Muscle layer of colon (tissue), 2 donors: ENCODE data around the gene FAM107A.

Experiments used
- H3K27ac ChIP-seq: one replicate; pipeline ENCODE4 v1.7.0; 2013; ENCODE audit warnings: low read depth, mild to moderate bottlenecking, low read length, moderate library complexity
- H3K27me3 ChIP-seq, 2 donors: one replicate each; pipeline ENCODE4 v1.7.0; 2013; ENCODE audit warnings: low read length in 2 of 2, mild to moderate bottlenecking in 2 of 2; ENCODE audit not compliant: insufficient read depth in 2 of 2, control insufficient read depth in 1 of 2
- H3K36me3 ChIP-seq: one replicate; pipeline ENCODE4 v1.7.0; 2013; ENCODE audit warnings: mild to moderate bottlenecking, low read length; ENCODE audit not compliant: insufficient read depth
- H3K4me1 ChIP-seq: one replicate; pipeline ENCODE4 v1.7.0; 2013; ENCODE audit warnings: mild to moderate bottlenecking, low read length; ENCODE audit not compliant: insufficient read depth
- H3K4me3 ChIP-seq, 2 donors: one replicate each; pipeline ENCODE4 v1.7.0; 2013; ENCODE audit warnings: low read length in 2 of 2, low read depth in 1 of 2, mild to moderate bottlenecking in 1 of 2, moderate library complexity in 1 of 2
- H3K9ac ChIP-seq: one replicate; pipeline ENCODE4 v1.7.0; 2013; ENCODE audit warnings: low read length
- H3K9me3 ChIP-seq: one replicate; pipeline ENCODE4 v1.7.0; 2013; ENCODE audit warnings: mild to moderate bottlenecking, low read length
- donor health status: abdominal sarcoma.
- donor health status: Adenocarcinoma of cecum.

The FAM107A gene

DNA sequence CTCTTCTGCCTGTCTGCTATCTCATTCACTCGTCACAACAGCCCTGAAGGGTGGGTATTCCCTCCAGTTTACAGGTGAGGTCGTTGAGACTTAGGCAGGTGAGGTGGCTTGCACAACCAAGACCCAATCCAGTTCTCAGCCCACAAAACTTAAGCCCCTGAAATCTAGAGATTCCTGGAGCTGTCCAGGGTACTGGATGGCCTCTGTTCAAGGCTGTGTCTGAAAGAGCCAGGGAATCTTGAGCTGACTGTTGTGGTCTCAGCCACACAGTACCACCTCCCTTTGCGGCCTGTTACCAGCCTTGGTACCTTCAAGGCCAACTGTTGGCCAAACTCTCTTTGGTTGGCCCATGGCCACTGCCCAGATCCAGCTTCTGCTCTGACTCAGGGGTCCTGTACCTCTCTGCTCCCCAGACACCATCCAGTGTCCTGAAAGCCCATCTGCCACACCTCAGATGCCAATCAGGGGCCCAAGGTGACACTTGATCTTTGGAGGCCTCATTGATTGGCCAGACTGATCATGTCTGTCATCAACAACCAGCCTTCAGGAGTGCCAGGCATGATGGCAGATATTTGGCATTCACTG lies 10.9 kb upstream of the FAM107A start:
- Histone ChIP-seq H3K36me3 (no peaks in the 10 kb centered on the region), H3K4me3 (no peak overlapping the region), H3K9me3 (no peaks in the 10 kb centered on the region), H3K27me3 (peaks cover 7 to 21% of the 10 kb centered on the region in 2 donors), H3K4me1 (peaks cover 8% of the 10 kb centered on the region), H3K9ac (no peak overlapping the region), H3K27ac (no peak overlapping the region)

DNA sequence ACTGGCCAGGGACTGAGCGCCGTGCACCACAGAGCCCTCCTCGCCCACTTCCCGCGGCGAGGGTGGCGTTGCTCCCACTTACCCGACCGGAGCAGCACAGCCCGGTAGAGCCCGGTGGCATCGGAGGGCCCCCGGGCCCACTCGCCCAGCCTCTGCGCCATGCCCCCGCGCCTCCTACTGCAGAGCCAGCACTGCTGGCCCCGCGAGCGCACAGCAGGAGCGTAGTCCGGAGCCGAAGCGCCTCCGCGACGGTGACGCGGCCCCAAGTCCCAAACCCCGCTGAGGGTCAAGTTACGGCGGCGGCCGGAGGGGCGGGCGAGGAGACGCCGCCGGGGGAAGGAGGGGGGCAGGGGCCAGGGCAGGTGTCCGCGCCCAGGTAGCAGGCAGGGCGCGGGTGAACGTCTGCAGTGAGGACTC lies 9.6 kb upstream of the FAM107A start:
- Histone ChIP-seq H3K9me3 (no peaks in the 10 kb centered on the region), H3K4me3 (no peak overlapping the region), H3K36me3 (no peaks in the 10 kb centered on the region), H3K9ac (no peak overlapping the region), H3K4me1 (peaks cover 8% of the 10 kb centered on the region), H3K27ac (no peak overlapping the region), H3K27me3 (peaks cover 7 to 21% of the 10 kb centered on the region in 2 donors)

DNA sequence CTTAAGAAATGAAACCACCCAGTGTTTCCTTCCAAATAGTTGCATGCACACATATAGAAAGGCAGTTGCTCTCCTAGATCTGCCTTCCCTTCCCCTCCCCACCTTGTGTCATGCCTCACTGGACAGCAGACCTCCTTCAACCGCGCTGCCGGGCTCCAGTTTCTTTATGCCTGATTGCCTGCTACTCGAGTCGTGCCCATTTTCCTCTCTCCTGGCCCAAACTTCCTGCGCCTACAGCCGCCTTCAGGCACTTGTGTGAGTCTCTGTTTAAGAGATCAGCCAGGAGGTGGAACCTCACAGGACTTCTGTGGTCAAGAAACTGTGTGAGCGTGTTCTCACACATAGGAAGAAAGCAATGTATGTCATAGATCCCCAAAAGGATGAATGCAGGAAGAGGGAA lies 8.8 kb upstream of the FAM107A start:
- Histone ChIP-seq H3K4me1 (peaks cover 8% of the 10 kb centered on the region), H3K9ac (no peak overlapping the region), H3K27me3 (peaks cover 7 to 21% of the 10 kb centered on the region in 2 donors), H3K9me3 (no peaks in the 10 kb centered on the region), H3K27ac (peak overlapping the region; percentile 70), H3K4me3 (peak overlapping the region in 1 of 2 donors; percentile 93), H3K36me3 (no peaks in the 10 kb centered on the region)

DNA sequence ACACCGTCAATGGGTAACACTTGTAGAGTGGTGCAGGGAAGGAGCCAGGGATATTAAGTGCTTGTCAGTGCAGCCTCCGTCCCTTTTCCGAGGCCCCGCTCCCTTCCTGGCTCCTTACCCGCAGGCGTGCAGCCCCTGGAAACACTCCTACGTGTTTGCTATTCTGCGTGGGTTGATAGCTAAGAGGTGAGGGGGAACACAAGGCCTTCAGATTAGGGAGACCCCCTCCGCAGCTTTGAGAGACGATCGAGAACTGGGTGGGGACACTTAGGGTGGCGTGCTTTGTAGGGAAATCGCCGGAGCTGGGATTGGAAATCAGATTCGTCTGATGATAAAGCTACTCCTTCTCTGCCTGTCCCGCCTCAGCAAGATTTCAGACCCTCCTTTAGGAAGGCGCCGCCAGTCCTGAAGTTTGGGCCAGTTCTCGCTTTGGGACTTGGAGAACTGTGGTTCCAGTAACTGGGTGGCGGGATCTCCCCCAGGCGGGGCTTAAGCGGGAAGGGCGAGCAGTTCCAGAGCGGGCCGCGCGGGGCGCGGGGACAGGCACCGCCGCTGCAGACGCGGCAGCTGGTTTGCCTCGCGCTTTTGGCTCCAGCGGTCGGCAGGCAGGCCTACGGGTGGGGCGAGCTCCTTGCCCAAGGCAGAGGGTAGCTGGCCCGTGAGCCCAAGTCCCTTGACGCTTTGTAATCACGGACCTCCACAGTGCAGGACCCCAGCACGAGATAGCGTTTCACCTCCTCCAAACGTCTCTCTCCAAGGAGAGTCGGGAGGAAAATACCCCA lies 8.0 kb upstream of the FAM107A start:
- H3K4me3 ChIP-seq, result peak overlapping the region; percentile 78 to 93
- H3K27me3 ChIP-seq, result peaks cover 7 to 21% of the 10 kb centered on the region in 2 donors
- H3K9ac ChIP-seq, result peak overlapping the region; percentile 47
- no peaks in the 10 kb centered on the region for H3K36me3 ChIP-seq
- H3K4me1 ChIP-seq, result peaks cover 8% of the 10 kb centered on the region
- peak overlapping the region; percentile 74 for H3K27ac ChIP-seq
- no peaks in the 10 kb centered on the region for H3K9me3 ChIP-seq

DNA sequence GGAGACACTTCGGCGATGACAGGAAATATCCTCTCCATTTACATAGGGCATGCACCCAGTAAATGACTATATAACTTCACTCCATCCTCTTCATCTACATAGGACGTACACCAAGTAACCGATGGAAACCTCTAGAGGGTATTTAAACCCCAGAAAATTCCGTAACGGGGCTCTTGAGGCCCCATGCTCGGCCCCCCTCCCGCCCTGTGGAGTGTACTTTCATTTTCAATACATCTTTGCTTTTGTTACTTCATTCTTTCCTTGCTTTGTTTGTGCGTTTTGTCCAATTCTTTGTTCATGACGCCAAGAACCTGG lies 7.5 kb upstream of the FAM107A start:
- H3K4me3 ChIP-seq, result peak overlapping the region; percentile 78 to 93
- H3K27ac ChIP-seq, result peak overlapping the region; percentile 74
- peaks cover 7 to 21% of the 10 kb centered on the region in 2 donors for H3K27me3 ChIP-seq
- peaks cover 8% of the 10 kb centered on the region for H3K4me1 ChIP-seq
- H3K9ac ChIP-seq, result peak overlapping the region; percentile 47
- no peaks in the 10 kb centered on the region for H3K36me3 ChIP-seq
- no peaks in the 10 kb centered on the region for H3K9me3 ChIP-seq

DNA sequence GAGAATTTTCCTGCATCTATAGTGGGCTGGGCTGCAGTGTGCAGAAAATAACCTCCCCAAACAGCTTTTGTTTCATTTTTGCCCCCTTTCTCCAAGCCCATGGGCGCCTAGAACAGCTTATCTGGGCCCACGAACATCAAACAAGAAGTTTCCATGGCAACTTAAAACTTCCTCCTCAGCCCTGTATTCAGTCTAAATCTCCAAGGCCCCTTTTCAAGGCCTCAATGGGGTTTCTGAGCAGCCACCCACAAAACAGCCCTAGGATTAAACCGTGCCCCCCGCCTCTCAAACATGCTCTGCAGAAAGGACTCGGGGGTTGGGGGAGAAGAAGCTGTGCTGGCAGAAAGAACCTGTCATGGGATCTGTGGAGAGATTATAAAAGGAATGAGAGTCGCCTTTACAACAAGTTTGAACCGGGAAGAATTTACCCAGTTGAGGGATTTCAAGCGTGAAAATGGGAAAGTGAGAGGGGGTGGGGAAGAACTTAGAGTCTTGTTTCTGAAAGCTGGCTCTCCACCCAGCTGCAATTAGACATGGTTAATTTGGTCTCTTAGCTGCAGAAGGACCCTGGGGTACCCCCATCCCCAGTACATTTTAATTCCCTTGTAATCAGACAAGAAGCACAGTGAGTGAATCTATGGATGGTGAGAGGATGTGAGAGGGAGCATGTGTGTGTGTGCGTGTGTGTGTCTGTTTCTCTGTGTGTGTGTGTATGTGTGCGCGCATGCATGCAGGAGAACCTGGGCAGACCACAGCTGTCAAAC lies 4.3 kb upstream of the FAM107A start:
- no peak overlapping the region for H3K9ac ChIP-seq
- peaks cover 0 to 7% of the 10 kb centered on the region in 2 donors for H3K27me3 ChIP-seq
- H3K4me1 ChIP-seq, result peaks cover 16% of the 10 kb centered on the region
- H3K36me3 ChIP-seq, result no peaks in the 10 kb centered on the region
- no peaks in the 10 kb centered on the region for H3K9me3 ChIP-seq
- no peak overlapping the region for H3K27ac ChIP-seq
- H3K4me3 ChIP-seq, result no peak overlapping the region

DNA sequence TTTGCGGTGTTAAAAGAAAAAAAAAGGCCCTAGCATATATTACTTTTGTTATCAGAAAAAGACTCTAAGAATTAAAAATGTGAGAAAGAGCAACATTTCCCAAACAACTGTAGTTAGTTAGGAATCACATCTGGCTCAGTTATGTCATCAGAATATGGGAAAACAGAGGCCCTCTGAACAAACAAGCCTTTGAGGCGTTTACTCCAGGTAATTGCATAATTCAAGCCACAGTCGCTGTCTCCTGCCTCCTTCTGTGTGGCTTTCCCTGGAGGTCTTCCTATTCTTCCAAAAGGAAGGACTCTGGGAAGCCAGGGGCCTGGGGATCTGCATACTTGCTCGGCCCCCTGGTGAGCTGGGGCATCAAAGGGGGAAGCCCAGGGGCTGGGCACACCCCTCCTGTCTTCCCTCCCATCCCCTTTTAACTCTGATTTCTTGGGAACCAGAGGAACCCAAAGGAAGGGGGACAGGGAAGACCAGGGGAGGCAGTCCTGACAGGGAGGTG lies 3.7 kb upstream of the FAM107A start:
- Histone ChIP-seq H3K4me3 (no peak overlapping the region), H3K36me3 (no peaks in the 10 kb centered on the region), H3K27ac (no peak overlapping the region), H3K27me3 (peaks cover 0 to under 1% of the 10 kb centered on the region in 2 donors), H3K9me3 (no peaks in the 10 kb centered on the region), H3K9ac (no peak overlapping the region), H3K4me1 (peaks cover 13% of the 10 kb centered on the region)

DNA sequence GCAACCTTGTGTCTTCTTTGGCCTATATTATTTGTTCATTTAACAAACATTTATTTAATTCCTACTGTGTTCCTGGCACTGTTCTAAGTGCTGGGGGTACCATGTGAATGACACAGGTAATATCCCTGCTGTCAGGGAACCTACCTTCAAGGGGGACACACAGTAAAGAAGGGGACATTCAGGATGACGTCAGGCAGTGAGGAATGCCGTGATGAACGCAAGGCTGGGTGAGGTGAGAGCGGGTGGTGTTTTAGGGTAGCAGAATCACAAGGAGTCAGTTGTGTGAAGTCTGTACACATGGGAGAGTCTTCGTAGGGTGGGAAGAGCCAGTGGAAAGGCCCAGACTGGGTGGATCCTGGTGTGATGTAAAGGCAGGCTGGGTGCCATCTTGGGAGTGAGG lies 1.7 kb upstream of the FAM107A start:
- Histone ChIP-seq H3K4me1 (peaks cover 9% of the 10 kb centered on the region), H3K9ac (no peak overlapping the region), H3K27me3 (no peaks in the 10 kb centered on the region), H3K27ac (no peak overlapping the region), H3K9me3 (no peaks in the 10 kb centered on the region), H3K4me3 (no peak overlapping the region), H3K36me3 (no peaks in the 10 kb centered on the region)

DNA sequence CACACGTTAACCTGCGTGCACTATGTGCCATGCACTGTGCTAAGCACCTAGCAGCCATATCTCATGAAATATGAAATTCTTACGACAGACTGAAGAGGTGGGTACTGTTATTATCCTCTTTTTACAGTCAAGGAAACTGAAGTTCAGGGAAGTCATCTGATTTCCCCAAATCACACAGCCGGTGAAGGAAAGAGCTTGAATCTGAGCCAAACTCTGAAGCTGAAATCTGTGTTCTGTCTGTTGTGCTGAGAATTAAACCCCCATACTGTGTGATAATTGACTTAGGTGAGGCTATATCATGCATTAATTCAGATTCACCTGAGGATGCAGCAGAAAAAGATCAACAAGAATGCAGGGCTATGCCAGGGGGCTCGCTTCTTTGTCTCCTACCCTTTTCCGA lies 475 bp downstream of the FAM107A start:
- Histone ChIP-seq H3K36me3 (no peaks in the 10 kb centered on the region), H3K9ac (no peak overlapping the region), H3K4me3 (no peak overlapping the region)

DNA sequence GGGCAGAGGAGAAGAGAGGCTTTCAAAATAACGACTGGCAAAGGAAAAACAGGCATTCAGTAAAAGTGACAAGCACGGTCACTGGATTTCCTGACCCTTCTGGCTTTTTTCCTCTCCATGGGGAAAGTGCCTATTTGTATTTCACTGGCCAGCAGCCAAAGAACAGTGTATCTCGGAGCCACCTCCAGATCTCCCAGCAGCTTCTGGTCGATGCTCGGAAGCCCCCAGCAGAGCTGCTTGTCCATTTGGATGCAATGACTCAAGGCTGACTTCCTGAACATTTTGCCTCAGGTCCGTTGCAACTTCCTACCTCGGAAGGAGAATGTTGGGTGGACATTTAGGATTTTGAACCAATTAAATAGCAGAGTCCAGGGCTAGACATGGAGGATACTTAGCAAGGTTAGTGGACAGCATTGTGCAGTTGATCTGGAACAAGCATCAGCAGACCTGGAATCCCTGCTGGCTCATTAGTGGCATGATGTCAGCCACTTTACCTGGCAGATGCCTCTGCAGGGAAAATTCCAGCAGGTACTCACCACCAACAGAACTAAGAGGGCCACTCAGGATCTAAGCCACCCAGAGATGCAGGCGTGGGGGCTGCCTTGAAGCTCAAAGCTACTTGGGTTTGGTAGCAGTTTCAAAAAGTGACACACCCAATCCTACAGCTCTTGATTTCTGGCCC lies 1.1 kb downstream of the FAM107A start:
- H3K27ac ChIP-seq, result no peak overlapping the region
- no peaks in the 10 kb centered on the region for H3K9me3 ChIP-seq
- peaks cover 9% of the 10 kb centered on the region for H3K4me1 ChIP-seq
- H3K27me3 ChIP-seq, result no peaks in the 10 kb centered on the region
- no peak overlapping the region for H3K9ac ChIP-seq
- no peaks in the 10 kb centered on the region for H3K36me3 ChIP-seq
- no peak overlapping the region for H3K4me3 ChIP-seq

More for the DNA sequence above, 475 bp downstream of the FAM107A start:
- Histone ChIP-seq H3K9me3 (no peaks in the 10 kb centered on the region), H3K27me3 (no peaks in the 10 kb centered on the region), H3K27ac (peak overlapping the region; percentile 36), H3K4me1 (peaks cover 9% of the 10 kb centered on the region)

DNA sequence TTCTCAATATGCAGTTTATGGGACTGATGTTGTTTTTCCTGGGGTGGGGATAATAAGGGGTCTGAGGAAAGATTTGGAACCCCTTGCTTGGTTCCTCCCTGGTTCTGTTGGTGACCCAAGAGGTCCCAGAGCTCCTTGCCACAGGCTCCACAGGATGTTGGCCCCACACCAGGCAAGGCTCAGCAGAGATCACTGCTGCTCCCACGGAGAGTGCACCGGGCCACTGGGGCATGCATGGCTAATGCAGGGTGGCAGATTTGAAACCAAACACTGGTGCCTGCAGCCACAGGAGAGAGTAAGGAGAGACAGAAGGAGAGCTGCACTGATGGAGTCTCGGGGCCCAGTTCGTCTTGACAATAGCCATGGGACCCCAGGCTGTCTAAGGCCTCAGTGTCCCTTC lies 2.5 kb downstream of the FAM107A start:
- peaks cover 9% of the 10 kb centered on the region for H3K4me1 ChIP-seq
- H3K9ac ChIP-seq, result no peak overlapping the region
- no peaks in the 10 kb centered on the region for H3K27me3 ChIP-seq
- H3K27ac ChIP-seq, result no peak overlapping the region
- H3K36me3 ChIP-seq, result no peaks in the 10 kb centered on the region
- no peak overlapping the region for H3K4me3 ChIP-seq
- H3K9me3 ChIP-seq, result no peaks in the 10 kb centered on the region
